Spleen (tissue), 13 donors: ENCODE measurements around the gene BRS3. TPM values are rescaled to one million over a fixed set of nuclear protein-coding genes. Genes with fewer than 3 reads are reported as not detected.
"Not testable (repeated sequence)": the region's sequence is repeated elsewhere in the genome, so short reads cannot be mapped to it uniquely, and the experiment has no call there.

Experiments
- DNase-seq: peaks from one replicate; pipeline ENCODE4 v3.0.0-alpha.2; 2020
- H3K27ac ChIP-seq, 8 donors: fragments of 200-600 bp; sonication (generic) in 7 of 8; 1 replicate in 4 of 8; 2 replicates in 4 of 8; pipeline versions ENCODE4 v1.5.0 to v1.8.0; 2016 to 2021; ENCODE audit warnings: inconsistent platforms in 4 of 8, mild to moderate bottlenecking in 4 of 8, moderate library complexity in 1 of 8
- H3K27me3 ChIP-seq, 7 donors: fragments of 200-600 bp; sonication (generic) in 6 of 7; replicated peaks in 1 of 7; 1 replicate in 4 of 7; 2 replicates in 3 of 7; pipeline versions ENCODE4 v1.5.0 to v1.8.0; 2016 to 2021; ENCODE audit warnings: inconsistent platforms in 3 of 7, mild to moderate bottlenecking in 1 of 7
- H3K36me3 ChIP-seq, 6 donors: fragments of 200-600 bp; sonication (generic) in 5 of 6; 1 replicate in 4 of 6; 2 replicates in 2 of 6; pipeline versions ENCODE4 v1.5.0 to v1.8.0; 2016 to 2021; ENCODE audit warnings: inconsistent platforms in 2 of 6
- H3K4me1 ChIP-seq, 6 donors: fragments of 200-600 bp; sonication (generic) in 5 of 6; 1 replicate in 3 of 6; 2 replicates in 3 of 6; pipeline versions ENCODE4 v1.5.0 to v1.8.0; 2016 to 2021; ENCODE audit warnings: inconsistent platforms in 3 of 6
- H3K4me3 ChIP-seq, 8 donors: fragments of 200-600 bp; sonication (generic) in 7 of 8; 1 replicate in 4 of 8; 2 replicates in 4 of 8; pipeline versions ENCODE4 v1.5.0 to v1.8.0; 2016 to 2021; ENCODE audit warnings: inconsistent platforms in 4 of 8, mild to moderate bottlenecking in 4 of 8, moderate library complexity in 2 of 8
- H3K9me3 ChIP-seq, 8 donors: fragments of 200-600 bp; sonication (generic) in 7 of 8; 1 replicate in 4 of 8; 2 replicates in 4 of 8; pipeline versions ENCODE4 v1.5.0 to v1.8.0; 2016 to 2021; ENCODE audit warnings: inconsistent platforms in 4 of 8
- CTCF ChIP-seq, 11 experiments: fragments of 200-600 bp in 7 of 11; fragments of 450-650 bp in 4 of 11; sonication (generic) in 4 of 11; IDR thresholded peaks in 8 of 11; conservative IDR thresholded peaks in 3 of 11; 1 replicate in 7 of 11; 2 replicates in 4 of 11; pipeline versions ENCODE4 v1.4.0 to v1.8.0; 2016 to 2021; ENCODE audit warnings: antibody characterized with exemption in 11 of 11, inconsistent platforms in 4 of 11, mild to moderate bottlenecking in 1 of 11
- POLR2A ChIP-seq, 3 donors: fragments of 450-650 bp; IDR thresholded peaks; one replicate each; pipeline ENCODE4 v1.5.1; 2017; ENCODE audit warnings: antibody characterized with exemption in 3 of 3, mild to moderate bottlenecking in 1 of 3
- POLR2AphosphoS5 ChIP-seq, 3 donors: sonication (generic); formaldehyde crosslinking; IDR thresholded peaks; one replicate each; pipeline ENCODE4 v1.5.1; 2017; ENCODE audit warnings: antibody characterized with exemption in 3 of 3
- WGBS, 5 donors: extraction: QIAGEN DNeasy Blood & Tissue Kit in 3 of 5; methylation state at CpG; one replicate each; pipeline versions ENCODE4 v1.1.5 to v1.1.7; 2013 to 2018; 5-methylcytosine and 5-hydroxymethylcytosine counted together
- intact Hi-C: fragments of 100-400 bp; cut with DNase I; formaldehyde crosslinking; loops from one replicate; pipeline ENCODE4 v1.15.0; 2023; ENCODE audit warnings: low total_unique reads
- long read RNA-seq, 2 donors: transcript quantifications; one replicate each; lab custom pipeline, GENCODE V29; 2026
- polyA plus RNA-seq, 3 donors: library from polyadenylated mRNA; stranded (reverse); fragments of 200-250 nt; gene quantifications; one replicate each; pipeline ENCODE4 v1.2.1, GENCODE V29; 2013
- total RNA-seq, 7 donors: library from RNA; depleted of rRNA in 3 of 7; stranded (reverse); fragments of >200 nt in 3 of 7; fragmentation: NEBNext Ultra II Directional in 4 of 7; extraction: Animal tissue kit (Norgen Biotek cat#: 25700) in 4 of 7; gene quantifications; one replicate each; pipeline versions ENCODE4 v1.1.0 to v1.2.1, GENCODE V29; 2016 to 2021
- donor health status: healthy with polysubstance abuse.
- donor health status: DM: no; HTN: no; CAD: no; lungs with moderate emphysema.
- donor health status: DM: no; HTN: no; CAD: no.
- donor health status: Bipolar disorder and iron deficiency.
- donor health status: healthy.
- donor health status: DM: no; HTN: no; CAD: no.
- donor health status: DM: yes; HTN: yes; CAD: no.

The BRS3 gene
- total RNA-seq (not detected), polyA plus RNA-seq (not detected)
- long read RNA-seq, donor 1 = 0 reads
- long read RNA-seq, donor 2 = 0 reads

DNA sequence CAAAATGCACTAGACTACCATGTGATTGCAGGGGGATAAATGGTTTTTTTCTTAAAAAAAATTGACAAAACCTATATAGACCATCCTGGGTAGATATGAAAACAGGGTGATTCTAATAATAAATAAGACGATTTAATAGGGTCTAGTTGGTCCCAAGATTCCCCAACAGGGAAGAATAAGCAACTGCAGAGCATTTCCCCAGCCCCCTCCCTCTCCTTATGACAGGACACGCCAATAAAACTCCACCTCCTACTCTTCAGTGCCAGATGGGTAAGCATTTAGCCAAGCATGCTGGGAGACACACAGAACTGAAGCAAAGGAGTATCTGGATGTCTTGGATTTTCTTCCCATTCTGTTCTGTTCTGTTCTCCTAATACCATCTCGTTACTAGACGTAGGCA is at the start of gene BRS3:
BRS3 (plus strand) TSS at position 301 of the 400 bp plus-strand sequence. CDS start 168 bp downstream, outside the sequence.
- H3K4me1 ChIP-seq = no peaks in the 10 kb centered on the region
- peaks cover 0 to 27% (median 0%) of the 10 kb centered on the region in 7 donors for H3K27me3 ChIP-seq
- H3K36me3 ChIP-seq = no peaks in the 10 kb centered on the region
- WGBS, 5 donors = 64 to 80% (median 67%) methylated on average over 4 of the region's 4 CpGs
- DNase-seq = no peak
- intact Hi-C loops = no loop called here
- H3K4me3 ChIP-seq = no peak within 1 kb of the TSS
- TF ChIP-seq POLR2A (IDR thresholded peaks at IDR 0.05) (no peak), CTCF (IDR thresholded peaks at IDR 0.05 in 8 of 11, conservative IDR thresholded peaks at IDR 0.05 in 3 of 11) (no peak), POLR2AphosphoS5 (IDR thresholded peaks at IDR 0.05) (no peak)
- H3K9me3 ChIP-seq = no peaks in the 10 kb centered on the region
- H3K27ac ChIP-seq = no peak within 1 kb of the TSS

DNA sequence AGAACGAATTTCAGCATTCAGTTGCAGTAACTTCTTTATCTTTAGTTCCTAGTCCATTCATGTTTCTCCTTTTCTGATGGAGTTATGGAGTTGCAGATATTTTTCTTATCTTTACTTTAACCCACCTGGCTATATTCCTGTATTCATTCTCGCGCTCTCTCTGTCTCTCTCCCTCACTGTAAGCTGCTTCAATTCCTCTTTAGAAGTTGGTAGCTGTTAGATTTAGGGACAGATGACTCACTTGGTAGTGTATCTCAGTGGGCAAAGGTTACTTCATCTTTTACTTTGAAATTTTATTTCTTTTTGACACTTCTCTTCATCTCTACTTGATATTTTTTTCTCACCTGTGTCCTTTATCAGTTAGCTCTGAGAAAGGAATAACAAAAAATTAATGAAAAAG is 49.6 kb upstream of the BRS3 start:
- WGBS, 5 donors = 73 to 94% (median 89%) methylated on average over 3 of the region's 3 CpGs

DNA sequence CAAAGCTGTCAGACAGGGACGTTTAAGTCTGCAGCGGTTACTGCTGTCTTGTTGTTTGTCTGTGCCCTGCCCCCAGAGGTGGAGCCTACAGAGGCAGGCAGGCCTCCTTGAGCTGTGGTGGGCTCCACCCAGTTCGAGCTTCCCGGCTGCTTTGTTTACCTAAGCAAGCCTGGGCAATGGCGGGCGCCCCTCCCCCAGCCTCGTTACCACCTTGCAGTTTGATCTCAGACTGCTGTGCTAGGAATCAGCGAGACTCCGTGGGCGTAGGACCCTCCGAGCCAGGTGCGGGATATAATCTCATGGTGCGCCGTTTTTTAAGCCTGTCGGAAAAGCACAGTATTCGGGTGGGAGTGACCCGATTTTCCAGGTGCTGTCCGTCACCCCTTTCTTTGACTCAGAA is 42.1 kb upstream of the BRS3 start:
- H3K27ac ChIP-seq, DNase-seq, H3K9me3 ChIP-seq, H3K27me3 ChIP-seq, H3K4me3 ChIP-seq, intact Hi-C loops, H3K36me3 ChIP-seq, H3K4me1 ChIP-seq: not testable (repeated sequence)
- WGBS, 5 donors = 85 to 96% (median 86%) methylated on average over 7 to 16 of the region's 18 CpGs

More for the DNA sequence above, 49.6 kb upstream of the BRS3 start:
- H3K27ac ChIP-seq = no peak overlapping the region
- H3K27me3 ChIP-seq = no peaks in the 10 kb centered on the region
- no peak for TF ChIP-seq CTCF (IDR thresholded peaks at IDR 0.05 in 8 of 11, conservative IDR thresholded peaks at IDR 0.05 in 3 of 11)
- TF ChIP-seq POLR2AphosphoS5 (IDR thresholded peaks at IDR 0.05) = no peak
- no peak for TF ChIP-seq POLR2A (IDR thresholded peaks at IDR 0.05)
- H3K4me1 ChIP-seq = no peaks in the 10 kb centered on the region
- no peaks in the 10 kb centered on the region for H3K36me3 ChIP-seq
- DNase-seq = no peak
- H3K4me3 ChIP-seq = no peak overlapping the region
- H3K9me3 ChIP-seq = no peaks in the 10 kb centered on the region
- intact Hi-C loops = no loop called here

DNA sequence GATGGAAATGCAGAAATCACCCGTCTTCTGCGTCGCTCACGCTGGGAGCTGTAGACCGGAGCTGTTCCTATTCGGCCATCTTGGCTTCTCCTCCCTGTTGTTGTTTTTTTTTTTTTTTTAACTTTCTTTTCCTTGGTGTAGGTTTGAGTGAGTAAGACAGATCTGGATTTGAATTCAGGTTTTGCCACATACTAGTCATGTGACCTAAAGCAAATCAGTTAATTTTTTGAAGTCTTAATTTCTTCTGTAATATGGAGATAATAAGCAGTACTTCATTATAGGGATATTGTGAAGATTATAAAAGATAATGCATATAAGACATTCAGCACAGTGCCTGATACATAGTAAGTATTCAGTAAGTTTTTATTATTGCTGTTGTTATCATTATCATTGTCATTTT is 41.5 kb upstream of the BRS3 start:
- TF ChIP-seq POLR2AphosphoS5 (IDR thresholded peaks at IDR 0.05) (no peak), POLR2A (IDR thresholded peaks at IDR 0.05) (no peak), CTCF (IDR thresholded peaks at IDR 0.05 in 8 of 11, conservative IDR thresholded peaks at IDR 0.05 in 3 of 11) (no peak)
- DNase-seq = no peak
- Histone ChIP-seq H3K27ac (no peak overlapping the region), H3K4me1 (no peaks in the 10 kb centered on the region), H3K27me3 (peaks cover 0 to 9% (median 0%) of the 10 kb centered on the region in 7 donors), H3K9me3 (no peaks in the 10 kb centered on the region), H3K36me3 (no peaks in the 10 kb centered on the region), H3K4me3 (no peak overlapping the region)
- intact Hi-C loops = no loop called here
- WGBS, 5 donors = 87 to 97% (median 92%) methylated on average over 6 of the region's 6 CpGs

DNA sequence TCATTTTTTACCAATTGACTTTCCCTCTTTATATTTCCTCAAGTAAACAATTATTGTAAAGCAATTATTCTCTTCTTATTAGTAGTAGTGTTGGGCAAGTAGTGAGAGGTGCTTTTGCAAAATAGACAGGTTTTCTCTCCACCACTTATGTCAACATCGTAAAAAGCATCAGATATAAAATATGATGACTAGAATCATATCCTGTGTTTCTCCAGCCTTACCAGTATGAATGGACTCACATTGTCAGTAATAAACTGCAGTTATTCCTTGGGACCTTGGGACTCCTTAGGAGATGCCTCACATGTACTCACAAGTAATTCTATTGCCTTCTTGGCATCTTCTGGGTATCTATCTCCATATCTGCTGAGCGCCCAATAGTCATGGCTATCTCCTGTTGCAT is 40.4 kb upstream of the BRS3 start:
- Histone ChIP-seq H3K27ac (no peak overlapping the region), H3K27me3 (peaks cover 0 to 9% (median 0%) of the 10 kb centered on the region in 7 donors), H3K4me1 (no peaks in the 10 kb centered on the region), H3K4me3 (no peak overlapping the region), H3K36me3 (no peaks in the 10 kb centered on the region), H3K9me3 (no peaks in the 10 kb centered on the region)
- TF ChIP-seq POLR2AphosphoS5 (IDR thresholded peaks at IDR 0.05) (no peak), CTCF (IDR thresholded peaks at IDR 0.05 in 8 of 11, conservative IDR thresholded peaks at IDR 0.05 in 3 of 11) (no peak), POLR2A (IDR thresholded peaks at IDR 0.05) (no peak)
- no peak for DNase-seq
- WGBS, 5 donors = 78 to 97% (median 83%) methylated on average over 1 to 2 of the region's 2 CpGs
- intact Hi-C loops = no loop called here
